GM20431 (cell line): ENCODE measurements around the gene ATF7IP.

ENCODE experiments used
- in situ Hi-C: fragments of 300-500 bp; cut with MseI, MboI; formaldehyde crosslinking; loops from one replicate; pipeline ENCODE4 v1.15.0; 2020; ENCODE audit warnings: low sequenced_read_pairs; ENCODE audit not compliant: unreplicated experiment

ATF7IP gene

GRCh38 chr12:14473707-14474287 is 108.3 kb downstream of the ATF7IP start:
- in situ Hi-C loops = no loop called here

- in situ Hi-C loops = no loop called here
Measured at GRCh38 chr12:14479004-14479403, 113.5 kb downstream of the ATF7IP start.

- in situ Hi-C loops = no loop called here
Measured at GRCh38 chr12:14481201-14481600, 115.7 kb downstream of the ATF7IP start.

GRCh38 chr12:14482361-14482760 is 116.9 kb downstream of the ATF7IP start:
- in situ Hi-C loops = no loop called here

GRCh38 chr12:14482886-14483285 is 117.4 kb downstream of the ATF7IP start:
- in situ Hi-C loops = no loop called here

- in situ Hi-C loops = no loop called here
Measured at GRCh38 chr12:14495326-14495725, 129.8 kb downstream of the ATF7IP start.

- in situ Hi-C loops = no loop called here
Measured at GRCh38 chr12:14505626-14506596, 140.4 kb downstream of the ATF7IP start.

GRCh38 chr12:14510574-14510973 is 145.1 kb downstream of the ATF7IP start:
- in situ Hi-C loops = no loop called here

- in situ Hi-C loops = no loop called here
Measured at GRCh38 chr12:14514154-14514842, 148.8 kb downstream of the ATF7IP start.

GRCh38 chr12:14514946-14515345 is 149.5 kb downstream of the ATF7IP start:
- in situ Hi-C loops = no loop called here

GRCh38 chr12:14521822-14522221 is 156.3 kb downstream of the ATF7IP start:
- in situ Hi-C loops = no loop called here

GRCh38 chr12:14525964-14526363 is 160.5 kb downstream of the ATF7IP start:
- in situ Hi-C loops = no loop called here

GRCh38 chr12:14532152-14532551 is 166.7 kb downstream of the ATF7IP start:
- in situ Hi-C loops = no loop called here

- in situ Hi-C loops = no loop called here
Measured at GRCh38 chr12:14537088-14537487, 171.6 kb downstream of the ATF7IP start.

GRCh38 chr12:14540801-14541462 is 175.4 kb downstream of the ATF7IP start:
- in situ Hi-C loops = no loop called here

- in situ Hi-C loops = no loop called here
Measured at GRCh38 chr12:14545144-14546124, 180.0 kb downstream of the ATF7IP start.

GRCh38 chr12:14547571-14547970 is 182.1 kb downstream of the ATF7IP start:
- in situ Hi-C loops = no loop called here

GRCh38 chr12:14548609-14549008 is 183.1 kb downstream of the ATF7IP start:
- in situ Hi-C loops = no loop called here
